ENCODE results near the gene MORN5. TPM values are rescaled to one million over a fixed set of nuclear protein-coding genes. Genes with fewer than 3 reads are reported as not detected.
A peak's percentile ranks its signal among the peaks of the same experiment; 100 is the strongest.

The MORN5 gene
- total and polyA plus RNA-seq, 9 of the 15 experiments (the other 6 are each of a cell fraction or from before 2014, with no cell fraction given) = not detected

- intact Hi-C loops (cut with micrococcal nuclease) = no loop called here
- 47% methylated on average over 7 of the region's 10 CpGs for WGBS (ENCODE audit: insufficient coverage, low coverage, missing lambda C conversion rate)
- in situ Hi-C loops (cut with MboI) = loop anchor here (10.0 kb wide), 1 partner anchor 1963 kb away; no protein-coding TSS in a partner anchor
- Histone ChIP-seq H3K9me3 (replicated peaks; ENCODE audit: control insufficient read depth, insufficient read depth, low read depth, low read length) (no peaks in the 10 kb centered on the region), H3K4me1 (replicated peaks in 1 of 2; ENCODE audit: control insufficient read depth in 2 of 2, insufficient read depth in 2 of 2, low read length in 2 of 2) (peaks cover 14 to 30% of the 10 kb centered on the region in 2 experiments), H3K36me3 (ENCODE audit: control insufficient read depth, insufficient read depth, low read length) (no peaks in the 10 kb centered on the region), H3K4me3 (no peak overlapping the region), H3K9me1 (ENCODE audit: control insufficient read depth, insufficient read depth, low read length) (peaks cover 5% of the 10 kb centered on the region), H3K27ac (ENCODE audit: extremely low read depth, low read depth, low read length) (no peak overlapping the region), H3K9ac (ENCODE audit: insufficient read depth in 1 of 2, low read depth in 2 of 2, low read length in 2 of 2) (no peak overlapping the region), H4K20me1 (replicated peaks; ENCODE audit: control insufficient read depth, insufficient read depth, low read length) (0 out of 2 replicates have a peak, but pooled peaks cover 6% of the 10 kb centered on the region), H2AFZ (ENCODE audit: low read depth, low read length) (no peak overlapping the region), H3K27me3 (ENCODE audit: control insufficient read depth in 2 of 2, insufficient read depth in 2 of 2, low read length in 2 of 2) (peaks cover 27 to 30% of the 10 kb centered on the region in 2 experiments), H3K4me2 (ENCODE audit: insufficient read depth, low read length) (no peak overlapping the region), H3K79me2 (ENCODE audit: control insufficient read depth, insufficient read depth, low read length) (no peaks in the 10 kb centered on the region)
- ATAC-seq (no peak), FAIRE-seq (no peak), DNase-seq (ENCODE audit: extremely low read depth in 1 of 4, low spot score in 3 of 4) (no peak)
- no peak for TF ChIP-seq TEAD1 (CRISPR knock-in tag; IDR thresholded peaks at IDR 0.05)
- TF ChIP-seq BHLHE40 (IDR thresholded peaks at IDR 0.05; ENCODE audit: low read length) = no peak
- TF ChIP-seq RB1 (IDR thresholded peaks at IDR 0.05; ENCODE audit: low read depth) = no peak
- ChIA-PET POLR2A (no interaction called here), CTCF (ENCODE audit: low intra/inter-chr PET ratio) (no interaction called here)
- BruUV-seq (replicated peaks) = no TSS peak
These were observed 67.8 kb downstream of the MORN5 start for GRCh38 chr9:122227575-122227900.

- FAIRE-seq = no peak
- Histone ChIP-seq H3K9ac (ENCODE audit: insufficient read depth in 1 of 2, low read depth in 2 of 2, low read length in 2 of 2) (peak overlapping the region in 1 of 2 experiments; percentile 89; a peak in 3 of 4 replicates), H3K4me3 (peak overlapping the region; percentile 49), H3K79me2 (ENCODE audit: control insufficient read depth, insufficient read depth, low read length) (no peaks in the 10 kb centered on the region), H3K9me1 (ENCODE audit: control insufficient read depth, insufficient read depth, low read length) (peaks cover 5% of the 10 kb centered on the region), H2AFZ (ENCODE audit: low read depth, low read length) (peak overlapping the region; percentile 83), H3K27ac (ENCODE audit: extremely low read depth, low read depth, low read length) (no peak overlapping the region), H3K4me2 (ENCODE audit: insufficient read depth, low read length) (peak overlapping the region; percentile 63), H3K4me1 (replicated peaks in 1 of 2; ENCODE audit: control insufficient read depth in 2 of 2, insufficient read depth in 2 of 2, low read length in 2 of 2) (peaks cover 8 to 30% of the 10 kb centered on the region in 2 experiments), H3K27me3 (ENCODE audit: control insufficient read depth in 2 of 2, insufficient read depth in 2 of 2, low read length in 2 of 2) (peaks cover 27 to 30% of the 10 kb centered on the region in 2 experiments), H4K20me1 (replicated peaks; ENCODE audit: control insufficient read depth, insufficient read depth, low read length) (0 out of 2 replicates have a peak, but pooled peaks cover 6% of the 10 kb centered on the region), H3K36me3 (ENCODE audit: control insufficient read depth, insufficient read depth, low read length) (no peaks in the 10 kb centered on the region), H3K9me3 (replicated peaks; ENCODE audit: control insufficient read depth, insufficient read depth, low read depth, low read length) (no peaks in the 10 kb centered on the region)
- no peak for TF ChIP-seq ETV5 (CRISPR knock-in tag; IDR thresholded peaks at IDR 0.05; ENCODE audit: low read depth)
- peak; percentile 60; the same call in 1 of the 2 replicates for TF ChIP-seq ZBTB7A (IDR thresholded peaks at IDR 0.05; ENCODE audit: borderline replicate concordance, control insufficient read depth, low read depth, low read length)
- peak; percentile 90 for TF ChIP-seq EZH2 (IDR thresholded peaks at IDR 0.05; ENCODE audit: borderline replicate concordance, low read depth, low read length)
- TF ChIP-seq HNRNPLL (IDR thresholded peaks at IDR 0.05; ENCODE audit: low read depth, low read length, poor library complexity, severe bottlenecking) = peak; percentile 37
- peak; percentile 28; the same call in 1 of the 2 replicates for TF ChIP-seq CXXC5 (CRISPR knock-in tag; IDR thresholded peaks at IDR 0.05)
- TF ChIP-seq NRF1 (conservative IDR thresholded peaks at IDR 0.05 in 1 of 2, IDR thresholded peaks at IDR 0.05 in 1 of 2) = peak; percentile 40 to 57; a peak in 2 of 4 replicates
- TF ChIP-seq ZNF280A (IDR thresholded peaks at IDR 0.05; ENCODE audit: low read depth, partially characterized antibody) = no peak
- no peak for TF ChIP-seq TBP (optimal IDR thresholded peaks at IDR 0.05; ENCODE audit: low read depth, low read length)
- TF ChIP-seq CBFA2T2 (conservative IDR thresholded peaks at IDR 0.05) = no peak
- no peak for TF ChIP-seq HNRNPH1 (optimal IDR thresholded peaks at IDR 0.05; ENCODE audit: low read depth, low read length)
- no peak for TF ChIP-seq NCOA4 (IDR thresholded peaks at IDR 0.05; ENCODE audit: partially characterized antibody)
- TF ChIP-seq PTTG1 (tag; IDR thresholded peaks at IDR 0.05; ENCODE audit: low read depth) = no peak
- ChIA-PET CTCF (ENCODE audit: low intra/inter-chr PET ratio) (no interaction called here), POLR2A (no interaction called here)
- peak; percentile 64 for ATAC-seq
- peak in 3 of 4 experiments; percentile 31 to 52 (median 48) for DNase-seq (ENCODE audit: extremely low read depth in 1 of 4, low spot score in 3 of 4)
- no TSS peak for BruUV-seq (replicated peaks)
- in situ Hi-C loops (cut with MboI) (loop anchor here (10.0 kb wide), 1 partner anchor 1963 kb away; no protein-coding TSS in a partner anchor), intact Hi-C loops (cut with micrococcal nuclease) (no loop called here)
- under 1% methylated on average over 17 of the region's 38 CpGs for WGBS (ENCODE audit: insufficient coverage, low coverage, missing lambda C conversion rate)
These were observed 68.5 kb downstream of the MORN5 start for GRCh38 chr9:122228191-122228567.

Data from K562 (cell line).